Measurements from ENCODE around the gene CAD. TPM values are rescaled to one million over a fixed set of nuclear protein-coding genes. Genes with fewer than 3 reads are reported as not detected.
"Not testable (repeated sequence)": the region's sequence is repeated elsewhere in the genome, so short reads cannot be mapped to it uniquely, and the experiment has no call there.

Gene CAD
- total RNA-seq, 1 donor from 2014 or later: 135 TPM

GRCh38 chr2:27270670-27271069 lies 53.5 kb downstream of the CAD start:
- intact Hi-C loops (cut with micrococcal nuclease): no loop called here
- Mint-ChIP-seq H3K9me3 (no peaks in the 10 kb centered on the region), H3K27ac (no peak overlapping the region), H3K4me1 (ENCODE audit: low read depth) (no peaks in the 10 kb centered on the region), H3K4me3 (no peak overlapping the region), H3K27me3 (ENCODE audit: insufficient read depth) (peaks cover 19% of the 10 kb centered on the region), H3K36me3 (ENCODE audit: low read depth) (no peaks in the 10 kb centered on the region)
- no peak for DNase-seq (ENCODE audit: low spot score)

- H3K9me3 Mint-ChIP-seq: no peaks in the 10 kb centered on the region
- peaks cover 21% of the 10 kb centered on the region for H3K27me3 Mint-ChIP-seq (ENCODE audit: insufficient read depth)
- H3K27ac Mint-ChIP-seq: no peak overlapping the region
- no peak overlapping the region for H3K4me3 Mint-ChIP-seq
- H3K4me1 Mint-ChIP-seq (ENCODE audit: low read depth): no peaks in the 10 kb centered on the region
- DNase-seq (ENCODE audit: low spot score): no peak
- intact Hi-C loops (cut with micrococcal nuclease): no loop called here
- no peaks in the 10 kb centered on the region for H3K36me3 Mint-ChIP-seq (ENCODE audit: low read depth)
Observed at GRCh38 chr2:27271631-27272340, 54.6 kb downstream of the CAD start.

- intact Hi-C loops (cut with micrococcal nuclease); H3K4me3 Mint-ChIP-seq; DNase-seq (ENCODE audit: low spot score); H3K4me1 Mint-ChIP-seq (ENCODE audit: low read depth); H3K9me3 Mint-ChIP-seq; H3K36me3 Mint-ChIP-seq (ENCODE audit: low read depth); H3K27ac Mint-ChIP-seq: not testable (repeated sequence)
- peaks cover 21% of the 10 kb centered on the region for H3K27me3 Mint-ChIP-seq (ENCODE audit: insufficient read depth)
Observed at GRCh38 chr2:27272537-27273522, 55.7 kb downstream of the CAD start.

GRCh38 chr2:27275211-27276150 lies 58.3 kb downstream of the CAD start, which contains the start of gene DNAJC5G:
DNAJC5G (plus strand) TSS chr2:27275433; CDS start chr2:27276729, 1,296 bp downstream.
- H3K36me3 Mint-ChIP-seq (ENCODE audit: low read depth): no peaks in the 10 kb centered on the region
- H3K27ac Mint-ChIP-seq: no peak within 1 kb of the TSS
- peaks cover 6% of the 10 kb centered on the region for H3K4me1 Mint-ChIP-seq (ENCODE audit: low read depth)
- DNase-seq (ENCODE audit: low spot score): no peak
- H3K9me3 Mint-ChIP-seq: no peaks in the 10 kb centered on the region
- H3K4me3 Mint-ChIP-seq: no peak within 1 kb of the TSS
- intact Hi-C loops (cut with micrococcal nuclease): no loop called here
- peaks cover 16% of the 10 kb centered on the region for H3K27me3 Mint-ChIP-seq (ENCODE audit: insufficient read depth)

- Mint-ChIP-seq H3K4me1 (ENCODE audit: low read depth) (peaks cover 6% of the 10 kb centered on the region), H3K9me3 (no peaks in the 10 kb centered on the region), H3K27me3 (ENCODE audit: insufficient read depth) (peaks cover 23% of the 10 kb centered on the region), H3K27ac (no peak overlapping the region), H3K4me3 (no peak overlapping the region), H3K36me3 (ENCODE audit: low read depth) (no peaks in the 10 kb centered on the region)
- intact Hi-C loops (cut with micrococcal nuclease): no loop called here
- DNase-seq (ENCODE audit: low spot score): no peak
Observed at GRCh38 chr2:27278010-27278409, 60.8 kb downstream of the CAD start.

GRCh38 chr2:27280826-27281225 lies 63.7 kb downstream of the CAD start:
- H3K36me3 Mint-ChIP-seq (ENCODE audit: low read depth): no peaks in the 10 kb centered on the region
- H3K27me3 Mint-ChIP-seq (ENCODE audit: insufficient read depth): peaks cover 29% of the 10 kb centered on the region
- H3K4me1 Mint-ChIP-seq (ENCODE audit: low read depth): peaks cover 6% of the 10 kb centered on the region
- no peak overlapping the region for H3K27ac Mint-ChIP-seq
- intact Hi-C loops (cut with micrococcal nuclease): loop anchor here (1.0 to 5.0 kb wide), 6 partner anchors 17 to 320 kb away; no protein-coding TSS in a partner anchor
- no peak for DNase-seq (ENCODE audit: low spot score)
- H3K9me3 Mint-ChIP-seq: no peaks in the 10 kb centered on the region
- no peak overlapping the region for H3K4me3 Mint-ChIP-seq

GRCh38 chr2:27281442-27281841 lies 64.3 kb downstream of the CAD start:
- H3K4me1 Mint-ChIP-seq (ENCODE audit: low read depth): peaks cover 6% of the 10 kb centered on the region
- H3K36me3 Mint-ChIP-seq (ENCODE audit: low read depth): no peaks in the 10 kb centered on the region
- no peak overlapping the region for H3K4me3 Mint-ChIP-seq
- no peak for DNase-seq (ENCODE audit: low spot score)
- H3K27ac Mint-ChIP-seq: no peak overlapping the region
- intact Hi-C loops (cut with micrococcal nuclease): loop anchor here (5.0 kb wide), 1 partner anchor 114 kb away; no protein-coding TSS in a partner anchor
- peaks cover 30% of the 10 kb centered on the region for H3K27me3 Mint-ChIP-seq (ENCODE audit: insufficient read depth)
- no peaks in the 10 kb centered on the region for H3K9me3 Mint-ChIP-seq

- intact Hi-C loops (cut with micrococcal nuclease): loop anchor here (5.0 kb wide), 1 partner anchor 115 kb away; no protein-coding TSS in a partner anchor
- peaks cover 33% of the 10 kb centered on the region for H3K27me3 Mint-ChIP-seq (ENCODE audit: insufficient read depth)
- H3K36me3 Mint-ChIP-seq (ENCODE audit: low read depth): no peaks in the 10 kb centered on the region
- H3K4me1 Mint-ChIP-seq (ENCODE audit: low read depth): peaks cover 6% of the 10 kb centered on the region
- no peak within 1 kb of the TSS for H3K27ac Mint-ChIP-seq
- no peaks in the 10 kb centered on the region for H3K9me3 Mint-ChIP-seq
- H3K4me3 Mint-ChIP-seq: no peak within 1 kb of the TSS
- DNase-seq (ENCODE audit: low spot score): no peak
Observed at GRCh38 chr2:27281855-27282559, 64.8 kb downstream of the CAD start, which contains the start of gene TRIM54. TRIM54 (plus strand) TSS chr2:27282429; CDS start chr2:27282732, 303 bp downstream.

- Mint-ChIP-seq H3K36me3 (ENCODE audit: low read depth) (no peaks in the 10 kb centered on the region), H3K4me1 (ENCODE audit: low read depth) (peaks cover 6% of the 10 kb centered on the region), H3K9me3 (no peaks in the 10 kb centered on the region), H3K27me3 (ENCODE audit: insufficient read depth) (peaks cover 40% of the 10 kb centered on the region), H3K4me3 (no peak overlapping the region), H3K27ac (no peak overlapping the region)
- DNase-seq (ENCODE audit: low spot score): no peak
- intact Hi-C loops (cut with micrococcal nuclease): loop anchor here (5.0 kb wide), 1 partner anchor 116 kb away; no protein-coding TSS in a partner anchor
Observed at GRCh38 chr2:27282892-27283291, 65.7 kb downstream of the CAD start.

- Mint-ChIP-seq H3K27me3 (ENCODE audit: insufficient read depth) (peaks cover 37% of the 10 kb centered on the region), H3K4me3 (no peak overlapping the region), H3K4me1 (ENCODE audit: low read depth) (peaks cover 2% of the 10 kb centered on the region), H3K27ac (no peak overlapping the region), H3K36me3 (ENCODE audit: low read depth) (no peaks in the 10 kb centered on the region), H3K9me3 (no peaks in the 10 kb centered on the region)
- DNase-seq (ENCODE audit: low spot score): no peak
- intact Hi-C loops (cut with micrococcal nuclease): loop anchor here (5.0 kb wide), 1 partner anchor 118 kb away; no protein-coding TSS in a partner anchor
Observed at GRCh38 chr2:27284996-27285395, 67.8 kb downstream of the CAD start.

- intact Hi-C loops (cut with micrococcal nuclease): no loop called here
- no peaks in the 10 kb centered on the region for H3K4me1 Mint-ChIP-seq (ENCODE audit: low read depth)
- H3K4me3 Mint-ChIP-seq: no peak overlapping the region
- H3K9me3 Mint-ChIP-seq: no peaks in the 10 kb centered on the region
- peaks cover 37% of the 10 kb centered on the region for H3K27me3 Mint-ChIP-seq (ENCODE audit: insufficient read depth)
- no peaks in the 10 kb centered on the region for H3K36me3 Mint-ChIP-seq (ENCODE audit: low read depth)
- no peak overlapping the region for H3K27ac Mint-ChIP-seq
- no peak for DNase-seq (ENCODE audit: low spot score)
Observed at GRCh38 chr2:27285481-27285880, 68.3 kb downstream of the CAD start.

All from activated T-helper 1 cell treated with anti-CD3 and anti-CD28 coated beads, Interleukin-12 subunit alpha, Interleukin-12 subunit beta, Interleukin-2, Interleukin-4 antibody, amounts not matched to agents 30 ng/mL and 10 ng/mL and 1 ng/mL, durations not matched to agents 14 hours and 24 hours and 36 hours (primary cell).